Measurements from ENCODE around the gene PAGE4. TPM values are rescaled to one million over a fixed set of nuclear protein-coding genes. Genes with fewer than 3 reads are reported as not detected.

PAGE4 gene
- total RNA-seq, 4 donors from 2014 or later = 1.5 to 77.2 TPM; not detected in 2

- H3K4me3 ChIP-seq = no peak overlapping the region
- intact Hi-C loops (cut with DNase I; ENCODE audit: low total_unique reads) = no loop called here
- H3K27ac ChIP-seq = no peak overlapping the region
- no peak for DNase-seq
- H3K36me3 ChIP-seq = no peaks in the 10 kb centered on the region
- no peaks in the 10 kb centered on the region for H3K4me1 ChIP-seq
- H3K9me3 ChIP-seq = no peaks in the 10 kb centered on the region
- TF ChIP-seq POLR2A (IDR thresholded peaks at IDR 0.05) = no peak
- no peak for TF ChIP-seq CTCF (IDR thresholded peaks at IDR 0.05)
- H3K27me3 ChIP-seq = no peaks in the 10 kb centered on the region
These were observed 33.0 kb downstream of the PAGE4 start for GRCh38 chrX:49862093-49862492.

GRCh38 chrX:49868739-49869138 lies 39.6 kb downstream of the PAGE4 start:
- intact Hi-C loops (cut with DNase I; ENCODE audit: low total_unique reads) = no loop called here
- TF ChIP-seq POLR2A (IDR thresholded peaks at IDR 0.05) = no peak
- TF ChIP-seq CTCF (IDR thresholded peaks at IDR 0.05) = no peak

GRCh38 chrX:49876750-49877149 lies 47.6 kb downstream of the PAGE4 start:
- Histone ChIP-seq H3K4me3 (no peak overlapping the region), H3K9me3 (no peaks in the 10 kb centered on the region), H3K27me3 (no peaks in the 10 kb centered on the region), H3K36me3 (no peaks in the 10 kb centered on the region), H3K27ac (no peak overlapping the region), H3K4me1 (no peaks in the 10 kb centered on the region)
- TF ChIP-seq POLR2A (IDR thresholded peaks at IDR 0.05) (no peak), CTCF (IDR thresholded peaks at IDR 0.05) (peak in 3 of 4 experiments; percentile 19 to 46 (median 42))
- DNase-seq = no peak
- intact Hi-C loops (cut with DNase I; ENCODE audit: low total_unique reads) = no loop called here

More at GRCh38 chrX:49868739-49869138, 39.6 kb downstream of the PAGE4 start:
- peaks cover 0 to 7% of the 10 kb centered on the region in 2 donors for H3K27me3 ChIP-seq
- H3K4me3 ChIP-seq = no peak overlapping the region
- no peak for DNase-seq
- no peak overlapping the region for H3K27ac ChIP-seq
- no peaks in the 10 kb centered on the region for H3K36me3 ChIP-seq
- no peaks in the 10 kb centered on the region for H3K9me3 ChIP-seq
- H3K4me1 ChIP-seq = no peaks in the 10 kb centered on the region

- DNase-seq = no peak
- H3K36me3 ChIP-seq = no peaks in the 10 kb centered on the region
- H3K4me3 ChIP-seq = no peak overlapping the region
- H3K4me1 ChIP-seq = no peaks in the 10 kb centered on the region
- TF ChIP-seq POLR2A (IDR thresholded peaks at IDR 0.05) = no peak
- TF ChIP-seq CTCF (IDR thresholded peaks at IDR 0.05) = no peak
- peak overlapping the region; percentile 83 to 86 for H3K27ac ChIP-seq
- H3K27me3 ChIP-seq = no peaks in the 10 kb centered on the region
- H3K9me3 ChIP-seq = no peaks in the 10 kb centered on the region
- intact Hi-C loops (cut with DNase I; ENCODE audit: low total_unique reads) = no loop called here
These were observed 48.4 kb downstream of the PAGE4 start for GRCh38 chrX:49877397-49878101.

- Histone ChIP-seq H3K4me1 (no peaks in the 10 kb centered on the region), H3K36me3 (no peaks in the 10 kb centered on the region), H3K27me3 (no peaks in the 10 kb centered on the region), H3K9me3 (no peaks in the 10 kb centered on the region), H3K27ac (peak overlapping the region; percentile 83 to 86), H3K4me3 (peak overlapping the region; percentile 48 to 58)
- peak in 1 of 2 donors; percentile 14 for DNase-seq
- intact Hi-C loops (cut with DNase I; ENCODE audit: low total_unique reads) = no loop called here
- no peak for TF ChIP-seq CTCF (IDR thresholded peaks at IDR 0.05)
- no peak for TF ChIP-seq POLR2A (IDR thresholded peaks at IDR 0.05)
These were observed 49.2 kb downstream of the PAGE4 start for GRCh38 chrX:49878128-49878833.
